NT2/D1 (cell line): Measurements from ENCODE around the gene TKFC.

Experiments
- SUZ12 ChIP-seq: IDR thresholded peaks from 2 replicates; pipeline ENCODE4 v1.6.1; 2011; ENCODE audit not compliant: insufficient read length, insufficient read depth; ENCODE audit errors: extremely low read depth
- YY1 ChIP-seq: IDR thresholded peaks from 2 replicates; pipeline ENCODE4 v1.6.1; 2011; ENCODE audit not compliant: insufficient read length, insufficient read depth
- ZNF274 ChIP-seq: IDR thresholded peaks from 2 replicates; pipeline ENCODE4 v1.6.1; 2011; ENCODE audit warnings: mild to moderate bottlenecking, low read depth, low read length

GRCh38 chr11:61297341-61297740, 35.7 kb upstream of the TKFC start:
- TF ChIP-seq YY1 (no peak), ZNF274 (no peak), SUZ12 (no peak)
